ENCODE data around the gene HOXA5.

- TF ChIP-seq CTCF (IDR thresholded peaks at IDR 0.05; ENCODE audit: insufficient read depth, low read length) (no peak), POLR2AphosphoS5 (IDR thresholded peaks at IDR 0.05; ENCODE audit: low read depth) (no peak), GABPA (IDR thresholded peaks at IDR 0.05; ENCODE audit: low read depth) (no peak)
Observed at GRCh38 chr7:27132214-27132613, 11.3 kb downstream of the HOXA5 start.

Measured in HL-60 (cell line).